HG02943 (cell line): Measurements from ENCODE around the gene KMT2D.

Experiments used
- ATAC-seq: cut with Tn5 transposase; IDR thresholded peaks from one replicate; pipeline ENCODE4 v1.9.1; 2021; ENCODE audit warnings: mild to moderate bottlenecking, low read depth, moderate library complexity; ENCODE audit not compliant: unreplicated experiment

KMT2D gene

GRCh38 chr12:49021292-49021915 is 39.2 kb downstream of the KMT2D start:
- ATAC-seq, result no peak

GRCh38 chr12:49020441-49020840 is 40.2 kb downstream of the KMT2D start:
- no peak for ATAC-seq

GRCh38 chr12:49019443-49020324 is 40.9 kb downstream of the KMT2D start:
- ATAC-seq, result no peak

- peak; percentile 9 for ATAC-seq
These were observed 41.5 kb downstream of the KMT2D start for GRCh38 chr12:49019120-49019430.

- peak; percentile 81 for ATAC-seq
These were observed 42.1 kb downstream of the KMT2D start, which contains the start of gene PRKAG1 for GRCh38 chr12:49018261-49019119. TSS of gene PRKAG1 (minus strand) at chr12:49018776. CDS start at chr12:49018740, 36 bp downstream.

GRCh38 chr12:49017891-49018260 is 42.7 kb downstream of the KMT2D start:
- peak; percentile 7 for ATAC-seq

- ATAC-seq, result no peak
These were observed 45.4 kb downstream of the KMT2D start for GRCh38 chr12:49015196-49015595.

- ATAC-seq, result no peak
These were observed 46.0 kb downstream of the KMT2D start for GRCh38 chr12:49014547-49014946.

GRCh38 chr12:49013428-49013827 is 47.2 kb downstream of the KMT2D start:
- no peak for ATAC-seq

GRCh38 chr12:49012739-49013138 is 47.9 kb downstream of the KMT2D start:
- no peak for ATAC-seq
